HEK293T (cell line): ENCODE measurements around the gene CCDC51.

Source experiments
- ARNT ChIP-seq: fragments of 450-650 bp; IDR thresholded peaks from 2 replicates; pipeline ENCODE4 v1.6.1; 2017; ENCODE audit warnings: mild to moderate bottlenecking
- BHLHE40 ChIP-seq: fragments of 450-650 bp; IDR thresholded peaks from 2 replicates; pipeline ENCODE4 v1.6.1; 2016; ENCODE audit warnings: mild to moderate bottlenecking, moderate library complexity, borderline replicate concordance
- ELF4 ChIP-seq: fragments of 450-650 bp; IDR thresholded peaks from 2 replicates; pipeline ENCODE4 v1.6.1; 2017; ENCODE audit warnings: antibody characterized with exemption
- FOXA1 ChIP-seq: fragments of 450-650 bp; IDR thresholded peaks from 2 replicates; pipeline ENCODE4 v1.6.1; 2016; ENCODE audit warnings: mild to moderate bottlenecking
- FOXK2 ChIP-seq: fragments of 450-650 bp; IDR thresholded peaks from 2 replicates; pipeline ENCODE4 v1.6.1; 2016; ENCODE audit warnings: mild to moderate bottlenecking
- FOXM1 ChIP-seq: fragments of 450-650 bp; IDR thresholded peaks from 2 replicates; pipeline ENCODE4 v1.6.1; 2017; ENCODE audit warnings: mild to moderate bottlenecking, borderline replicate concordance
- L3MBTL2 ChIP-seq: fragments of 450-650 bp; conservative IDR thresholded peaks from 2 replicates; pipeline ENCODE4 v1.6.1; 2016; ENCODE audit warnings: mild to moderate bottlenecking
- LEF1 ChIP-seq: fragments of 450-650 bp; IDR thresholded peaks from 2 replicates; pipeline ENCODE4 v1.6.1; 2017; ENCODE audit warnings: mild to moderate bottlenecking, borderline replicate concordance
- NFRKB ChIP-seq: fragments of 450-650 bp; IDR thresholded peaks from 2 replicates; pipeline ENCODE4 v1.6.1; 2016; ENCODE audit warnings: mild to moderate bottlenecking, moderate library complexity
- SP1 ChIP-seq: fragments of 450-650 bp; IDR thresholded peaks from 2 replicates; pipeline ENCODE4 v1.6.1; 2017
- SUZ12 ChIP-seq: fragments of 450-650 bp; IDR thresholded peaks from 2 replicates; pipeline ENCODE4 v1.6.1; 2016; ENCODE audit warnings: mild to moderate bottlenecking
- ZNF384 ChIP-seq: fragments of 450-650 bp; IDR thresholded peaks from 2 replicates; pipeline ENCODE4 v1.6.1; 2016
- TF ChIP-seq, protein P1 (sequence below): fragments of 450-650 bp; IDR thresholded peaks from 2 replicates; pipeline ENCODE4 v1.6.1; 2016

DNA sequence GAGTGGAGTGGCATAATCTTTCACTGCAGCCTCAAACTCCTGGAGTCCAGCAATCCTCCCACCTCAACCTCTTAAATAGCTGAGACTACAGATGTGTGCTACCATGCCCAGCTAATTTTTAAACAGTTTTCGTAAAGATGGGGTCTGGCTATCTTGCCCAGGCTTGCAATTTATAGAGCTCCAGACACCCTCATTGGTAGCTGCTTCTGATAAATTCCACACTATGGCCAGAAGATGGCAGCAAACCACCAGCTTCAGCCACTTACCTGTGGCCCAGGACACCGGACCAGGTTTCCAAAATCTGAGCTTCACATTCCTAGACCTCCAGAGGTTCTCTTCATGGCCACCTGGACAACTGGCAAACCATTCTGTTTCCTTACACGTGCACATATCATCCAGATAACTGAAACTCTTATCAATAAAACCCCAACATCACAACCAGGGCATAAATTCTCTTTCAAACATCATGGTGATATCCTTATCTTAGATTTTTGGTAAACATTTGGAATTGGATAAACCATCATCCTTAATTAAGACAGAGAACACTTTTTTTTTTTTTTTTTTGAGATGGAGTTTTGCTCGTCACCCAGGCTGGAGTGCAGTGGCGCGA is 39.0 kb downstream of the CCDC51 start:
- TF ChIP-seq ELF4 (no peak), FOXA1 (no peak), SP1 (no peak), L3MBTL2 (no peak), ZNF384 (no peak), SUZ12 (no peak), FOXK2 (no peak), FOXM1 (no peak), ARNT (no peak), LEF1 (no peak), NFRKB (no peak), BHLHE40 (no peak)
- TF ChIP-seq, protein P1, sequence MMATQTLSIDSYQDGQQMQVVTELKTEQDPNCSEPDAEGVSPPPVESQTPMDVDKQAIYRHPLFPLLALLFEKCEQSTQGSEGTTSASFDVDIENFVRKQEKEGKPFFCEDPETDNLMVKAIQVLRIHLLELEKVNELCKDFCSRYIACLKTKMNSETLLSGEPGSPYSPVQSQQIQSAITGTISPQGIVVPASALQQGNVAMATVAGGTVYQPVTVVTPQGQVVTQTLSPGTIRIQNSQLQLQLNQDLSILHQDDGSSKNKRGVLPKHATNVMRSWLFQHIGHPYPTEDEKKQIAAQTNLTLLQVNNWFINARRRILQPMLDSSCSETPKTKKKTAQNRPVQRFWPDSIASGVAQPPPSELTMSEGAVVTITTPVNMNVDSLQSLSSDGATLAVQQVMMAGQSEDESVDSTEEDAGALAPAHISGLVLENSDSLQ: no peak
